Measurements from ENCODE around the gene ZBTB48.

Gene ZBTB48

DNA sequence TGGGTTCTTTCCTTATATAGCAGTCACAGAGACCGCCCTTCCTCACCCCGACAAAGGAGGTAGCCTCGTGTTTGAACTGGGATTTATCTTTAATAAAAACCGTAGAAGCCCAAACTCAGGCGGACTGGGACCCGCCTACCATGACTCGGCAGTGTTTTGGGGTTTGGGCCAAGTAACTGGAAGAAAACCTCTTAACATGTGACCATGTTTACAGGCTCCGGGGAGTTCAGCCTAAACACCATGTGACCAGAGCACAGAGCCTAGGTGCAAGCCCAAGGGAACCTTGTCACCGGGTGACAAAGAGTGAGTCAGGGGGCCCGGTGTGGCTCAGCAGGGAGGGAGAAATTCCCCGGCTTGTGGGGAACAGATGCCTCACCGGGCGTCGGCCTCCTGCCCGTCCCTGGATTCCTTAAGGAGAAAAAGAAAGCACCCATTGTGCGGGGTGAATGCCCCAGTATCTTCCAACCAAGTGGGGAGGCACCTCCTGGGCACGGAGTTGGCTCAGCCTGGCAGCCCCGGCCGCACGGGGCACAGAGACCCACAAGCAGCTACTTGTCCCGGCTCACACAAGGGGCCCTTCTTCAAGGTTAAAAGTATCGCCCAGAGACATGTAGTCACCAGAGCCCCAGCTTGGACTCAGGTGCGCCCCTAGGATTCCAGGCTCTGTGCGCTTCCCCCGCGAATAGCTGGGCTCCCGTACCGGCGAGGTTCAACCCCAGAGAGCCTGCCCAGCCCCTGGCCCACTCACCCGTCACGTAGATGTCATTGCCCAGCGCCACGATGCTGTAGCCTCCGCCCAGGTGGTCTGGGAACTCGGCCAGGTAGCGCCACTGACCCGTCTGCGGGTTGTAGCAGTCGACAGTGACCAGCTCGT is 21.5 kb downstream of the ZBTB48 start:
- peak; percentile 98 for DNase-seq
- TF ChIP-seq GATA1 (IDR thresholded peaks at IDR 0.05; ENCODE audit: low read depth, low read length) (no peak), POLR2A (IDR thresholded peaks at IDR 0.05; ENCODE audit: low read length) (peak; percentile 91)

DNA sequence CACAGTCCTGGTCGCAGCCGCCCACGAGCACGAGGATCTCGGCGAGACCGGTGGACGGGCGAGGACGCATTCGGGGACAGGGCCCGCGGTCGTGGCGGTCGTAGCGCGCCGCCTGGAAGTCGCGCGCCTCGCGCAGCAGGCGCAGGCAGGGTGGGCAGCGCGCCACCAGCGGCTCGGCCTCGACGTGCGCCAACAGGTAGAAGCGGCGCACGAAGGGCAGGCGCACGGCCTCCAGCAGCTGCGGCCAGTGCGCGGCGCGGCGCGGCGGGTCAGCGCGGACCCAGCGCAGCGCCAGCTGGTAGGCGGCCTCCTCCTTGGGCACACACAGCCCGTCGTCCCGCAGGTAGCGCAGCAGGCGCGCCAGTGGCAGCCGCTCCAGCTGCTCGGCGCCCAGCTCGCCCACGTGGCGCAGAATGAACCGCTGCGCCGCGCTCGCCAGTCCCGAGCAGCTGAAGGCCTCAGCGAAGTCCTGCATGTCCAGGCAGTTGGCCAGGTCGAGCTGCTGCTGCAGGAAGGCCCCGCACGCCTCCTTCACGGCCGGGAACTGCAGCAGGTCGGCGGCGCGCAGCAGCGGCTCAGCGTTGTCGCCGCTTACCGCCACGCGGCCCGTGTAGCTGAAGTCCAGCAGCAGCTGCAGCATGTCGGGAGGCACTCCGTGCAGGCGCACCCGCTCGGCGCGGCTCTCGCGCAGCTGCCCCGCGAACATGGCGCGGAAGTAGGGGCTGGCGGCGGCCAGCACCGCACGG is 22.3 kb downstream of the ZBTB48 start:
- TF ChIP-seq POLR2A (IDR thresholded peaks at IDR 0.05; ENCODE audit: low read length) (no peak), GATA1 (IDR thresholded peaks at IDR 0.05; ENCODE audit: low read depth, low read length) (no peak)
- DNase-seq: peak; percentile 82 to 87

DNA sequence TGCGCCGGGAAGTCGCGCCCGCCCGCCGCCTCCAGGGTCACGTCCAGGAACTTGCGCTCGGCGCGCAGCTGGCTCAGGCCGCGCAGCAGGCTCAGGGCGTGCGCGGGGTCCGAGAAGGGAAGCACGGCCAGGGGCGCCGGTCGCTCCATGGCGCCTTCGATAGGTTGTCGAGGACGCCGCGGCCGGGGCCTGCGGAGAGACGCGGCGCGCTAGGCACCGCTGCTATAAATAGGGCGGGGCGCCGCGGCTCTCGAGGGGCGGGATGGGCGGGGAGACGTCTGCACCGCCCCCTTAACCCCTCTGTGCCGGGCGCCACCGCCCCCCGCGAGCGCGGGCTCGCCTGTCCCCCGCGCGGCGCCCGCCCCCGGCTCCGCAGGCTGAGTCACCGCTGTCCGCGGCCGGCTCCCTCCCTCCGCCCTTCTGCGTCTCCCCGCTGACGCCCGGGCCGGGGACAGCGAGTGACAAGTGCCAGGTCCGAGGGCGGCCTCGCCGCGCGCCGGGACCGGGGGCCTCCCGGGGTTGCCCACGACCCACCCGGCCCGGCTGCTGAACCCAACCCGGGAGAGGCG is 23.0 kb downstream of the ZBTB48 start, which contains the start of gene KLHL21:
KLHL21 (minus strand) TSS at position 201 of the 569 bp plus-strand sequence; CDS start at position 149, 52 bp downstream.
- TF ChIP-seq POLR2A (IDR thresholded peaks at IDR 0.05; ENCODE audit: low read length): peak; percentile 90
- TF ChIP-seq GATA1 (IDR thresholded peaks at IDR 0.05; ENCODE audit: low read depth, low read length): no peak
- peak; percentile 94 to 98 for DNase-seq

DNA sequence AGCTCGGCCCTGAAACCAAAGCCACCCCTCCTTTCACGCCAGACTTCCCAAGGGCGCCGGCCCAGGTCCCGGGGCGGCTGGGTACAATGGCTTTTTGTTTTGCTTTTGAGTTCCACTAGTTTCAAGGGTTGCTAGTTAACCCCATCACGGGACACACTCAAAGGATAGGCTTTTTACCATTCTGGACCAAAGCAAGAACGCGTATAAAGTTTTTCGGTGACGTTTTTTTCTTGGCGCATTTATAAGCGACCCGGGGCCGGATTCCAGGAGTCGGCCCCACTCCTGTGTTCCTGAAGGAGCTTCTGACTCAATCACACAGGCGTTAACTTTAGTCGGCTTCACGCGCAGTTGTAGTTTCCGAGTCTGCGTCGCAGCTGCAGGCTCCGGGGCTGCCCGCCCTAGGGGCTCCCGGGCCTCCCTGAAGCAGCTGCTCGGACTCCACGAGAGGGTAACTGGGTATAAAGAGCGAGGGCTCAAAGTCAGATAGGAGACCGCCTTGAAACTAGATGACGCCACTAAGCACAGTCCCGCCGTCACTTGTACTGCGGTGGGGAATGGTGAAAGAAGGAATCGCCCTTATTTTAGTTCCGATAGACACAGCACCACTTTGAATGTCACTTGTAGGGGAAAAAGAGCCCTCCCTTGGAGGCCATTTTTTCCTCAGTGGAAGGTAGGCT is 23.6 kb downstream of the ZBTB48 start:
- peak; percentile 87 to 89 for DNase-seq
- no peak for TF ChIP-seq GATA1 (IDR thresholded peaks at IDR 0.05; ENCODE audit: low read depth, low read length)
- TF ChIP-seq POLR2A (IDR thresholded peaks at IDR 0.05; ENCODE audit: low read length): peak; percentile 65

DNA sequence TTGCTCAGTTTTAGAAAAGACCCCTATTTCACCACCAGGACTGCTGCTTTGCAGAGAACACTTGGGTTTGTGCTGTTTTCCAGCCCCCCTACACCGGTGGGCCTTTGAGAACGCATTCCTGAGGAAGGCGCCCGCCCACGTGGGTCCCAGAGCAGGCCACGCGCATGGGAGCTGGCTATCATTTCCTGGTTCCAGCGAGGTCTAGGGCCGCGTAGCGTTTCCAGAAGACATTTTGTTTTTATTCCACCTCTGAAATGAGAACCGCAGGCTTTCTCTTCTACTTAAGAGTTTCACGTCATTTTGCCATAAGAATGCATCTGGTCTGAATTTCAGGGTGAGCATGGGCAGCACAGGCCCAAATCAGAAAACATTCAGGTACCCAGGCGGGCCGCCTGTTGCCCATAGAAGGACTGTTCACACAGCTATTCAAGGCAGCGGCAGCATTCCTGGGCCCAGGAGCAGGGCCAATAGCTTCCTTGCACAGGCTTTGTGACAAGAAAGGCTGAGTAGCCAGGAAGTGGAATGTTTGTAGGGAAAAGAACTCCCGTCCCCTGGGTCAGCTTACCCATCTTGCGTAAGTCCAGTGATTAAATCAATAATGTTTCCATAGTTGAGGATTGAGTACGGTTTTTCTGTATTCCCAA is 24.2 kb downstream of the ZBTB48 start:
- TF ChIP-seq POLR2A (IDR thresholded peaks at IDR 0.05; ENCODE audit: low read length): no peak
- TF ChIP-seq GATA1 (IDR thresholded peaks at IDR 0.05; ENCODE audit: low read depth, low read length): no peak
- no peak for DNase-seq

DNA sequence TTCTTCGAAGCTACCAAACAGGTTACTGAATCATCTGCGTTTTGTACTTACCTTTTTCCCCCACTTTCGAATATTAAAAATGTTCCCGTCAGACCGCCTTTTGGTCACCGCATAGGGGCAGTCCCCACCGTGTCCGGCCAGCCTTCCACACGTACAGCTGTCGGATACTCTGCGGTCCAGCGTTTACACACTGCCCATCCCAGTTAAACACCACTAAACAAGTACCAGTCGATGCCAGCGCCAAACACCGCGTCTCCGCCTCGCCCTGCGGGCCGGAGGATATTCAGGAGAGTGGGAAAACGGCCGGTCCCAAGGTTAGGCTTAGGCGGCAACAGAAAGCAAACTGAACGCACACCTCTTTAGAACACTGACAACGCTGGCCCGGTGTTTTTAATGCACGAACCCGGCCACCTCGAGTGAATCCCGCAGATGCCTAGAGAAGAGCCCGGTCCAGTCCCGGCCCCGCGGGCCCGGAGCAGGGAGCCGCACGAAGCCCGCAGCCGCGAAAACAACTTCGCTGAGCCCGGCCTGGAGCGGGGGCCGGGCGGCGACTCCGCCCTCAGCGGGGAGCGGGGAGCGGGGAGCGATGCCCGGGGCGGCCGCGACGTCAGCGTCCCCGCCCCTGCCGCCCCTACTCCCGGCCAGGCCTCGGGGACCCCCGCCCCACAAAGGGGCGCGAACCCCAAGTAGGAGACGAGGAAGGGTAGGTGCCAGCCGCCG is 33.0 kb downstream of the ZBTB48 start:
- peak; percentile 57 for TF ChIP-seq POLR2A (IDR thresholded peaks at IDR 0.05; ENCODE audit: low read length)
- no peak for TF ChIP-seq GATA1 (IDR thresholded peaks at IDR 0.05; ENCODE audit: low read depth, low read length)
- peak in 1 of 2 experiments; percentile 67 for DNase-seq

DNA sequence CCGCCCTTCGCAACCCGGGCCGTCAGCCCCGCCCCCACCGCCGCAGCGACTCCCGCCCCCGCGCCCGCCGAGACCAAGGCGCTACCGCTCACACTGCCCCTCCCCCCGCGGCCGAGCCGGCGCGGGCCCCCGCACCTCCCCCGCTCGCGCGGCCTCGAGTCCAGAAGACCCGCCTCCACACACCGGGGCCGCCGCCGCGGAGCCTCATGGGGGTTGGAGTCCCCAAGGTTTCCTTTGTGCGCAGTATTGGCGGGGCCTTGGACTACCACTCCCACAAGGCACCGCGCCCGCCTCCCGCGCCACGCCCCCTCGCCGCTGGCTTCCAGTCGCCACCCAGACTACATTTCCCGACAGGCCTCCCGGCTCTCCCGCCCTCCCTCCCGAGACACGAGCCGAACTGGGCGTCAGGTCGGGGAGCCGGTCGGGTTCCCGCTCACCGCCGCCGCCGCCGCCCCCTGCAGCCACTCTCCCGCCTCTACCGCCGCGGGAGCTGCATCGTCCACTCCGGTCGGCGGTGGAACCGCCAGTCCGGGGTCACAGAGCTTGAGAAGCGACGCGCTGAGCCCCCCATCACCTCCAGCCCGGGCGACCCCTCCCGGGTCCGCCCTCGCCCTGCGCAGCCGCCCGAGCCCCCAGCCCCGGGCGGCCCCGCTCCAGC is 33.7 kb downstream of the ZBTB48 start, which contains the start of gene PHF13:
PHF13 (plus strand) TSS at position 371 of the 658 bp plus-strand sequence. CDS start 336 bp downstream, outside the sequence.
- TF ChIP-seq POLR2A (IDR thresholded peaks at IDR 0.05; ENCODE audit: low read length): no peak
- no peak for TF ChIP-seq GATA1 (IDR thresholded peaks at IDR 0.05; ENCODE audit: low read depth, low read length)
- peak; percentile 99 to 100 for DNase-seq

DNA sequence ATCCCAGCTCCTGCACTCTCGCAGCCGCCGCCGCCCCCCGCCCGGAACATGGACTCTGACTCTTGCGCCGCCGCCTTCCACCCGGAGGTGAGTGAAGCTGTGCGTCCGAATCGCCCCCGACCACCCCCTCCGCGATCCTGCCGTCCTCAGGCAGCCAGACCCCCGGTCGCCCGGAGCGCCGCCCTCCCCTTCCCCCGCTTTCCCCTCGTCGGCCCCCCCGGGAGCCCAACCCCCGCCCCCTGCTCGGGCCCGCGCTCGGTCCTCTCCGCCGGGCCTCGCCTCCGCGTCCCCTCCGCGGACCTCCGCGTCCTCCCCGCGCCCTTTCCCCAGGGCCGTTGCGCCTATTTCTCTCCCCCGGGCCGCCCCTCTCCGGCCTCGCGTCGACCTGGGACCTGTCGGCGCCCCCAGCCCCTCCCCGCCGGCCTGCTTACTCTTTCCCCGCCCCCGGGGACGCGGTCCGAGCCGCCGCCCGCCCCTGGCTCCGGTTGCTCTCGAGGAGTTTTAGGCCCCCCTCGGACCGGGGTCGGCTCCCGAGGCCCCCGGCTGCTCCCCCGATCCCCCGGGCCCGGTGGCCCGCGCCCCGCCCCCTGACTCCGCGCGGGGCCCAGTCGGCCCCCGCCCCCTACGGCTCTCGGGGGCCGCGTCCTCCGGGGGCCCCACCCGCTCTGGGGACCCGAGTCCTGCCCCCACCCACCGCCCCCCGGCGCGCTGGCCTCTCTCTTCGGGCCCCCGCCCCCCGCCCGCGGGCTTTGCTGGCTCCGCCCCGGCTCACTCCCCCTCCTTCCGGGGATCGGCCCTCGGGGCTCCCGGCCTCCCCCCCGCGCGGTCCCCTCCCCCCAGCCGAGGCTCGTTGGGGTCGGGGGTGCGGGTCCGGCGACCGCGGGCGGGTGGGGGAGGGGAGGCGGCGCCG is 34.5 kb downstream of the ZBTB48 start:
- TF ChIP-seq POLR2A (IDR thresholded peaks at IDR 0.05; ENCODE audit: low read length) (no peak), GATA1 (IDR thresholded peaks at IDR 0.05; ENCODE audit: low read depth, low read length) (no peak)
- peak; percentile 72 to 78 for DNase-seq

DNA sequence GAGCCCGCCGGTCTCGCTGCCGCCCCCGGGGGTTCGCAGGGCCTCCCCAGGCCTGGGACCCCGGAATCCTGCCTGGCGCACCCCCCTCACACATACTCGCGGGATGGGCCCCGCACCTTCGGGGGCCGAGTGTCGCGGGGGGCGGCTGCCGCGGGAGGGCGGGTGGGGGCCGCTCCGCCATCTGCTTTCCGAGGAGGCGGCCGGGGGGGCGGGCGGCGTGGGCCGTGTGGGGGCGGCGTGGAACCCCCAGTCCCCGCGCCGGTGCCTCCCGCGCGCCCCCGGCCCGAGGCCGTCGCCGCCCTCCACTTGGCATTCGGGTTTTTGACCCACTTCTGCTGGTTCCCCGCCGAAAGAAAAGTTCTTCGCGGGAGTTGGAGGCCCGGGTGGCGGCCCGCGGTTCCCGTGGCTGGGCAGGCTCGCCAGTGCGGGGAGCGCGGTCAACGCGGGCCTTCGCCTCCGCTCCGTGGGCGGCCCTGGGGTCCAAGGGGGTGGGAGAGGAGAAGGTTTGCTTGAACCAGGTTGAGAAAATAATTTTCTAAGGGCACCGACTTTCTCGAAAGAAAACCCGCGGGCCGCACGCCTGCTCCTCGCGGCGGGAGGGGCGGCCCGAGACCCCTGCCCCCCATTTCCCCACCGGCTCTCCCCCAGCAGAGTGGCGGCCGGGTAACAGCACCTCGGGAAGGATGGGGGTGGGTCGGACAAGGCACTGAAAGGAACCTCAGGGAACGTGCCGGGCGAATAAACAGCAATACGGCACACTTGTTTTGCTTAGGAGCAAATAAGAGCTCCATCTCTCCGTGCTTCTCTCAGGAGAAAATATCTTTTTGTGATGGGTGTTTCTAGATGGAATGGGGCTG is 35.4 kb downstream of the ZBTB48 start:
- no peak for DNase-seq
- TF ChIP-seq GATA1 (IDR thresholded peaks at IDR 0.05; ENCODE audit: low read depth, low read length): no peak

DNA sequence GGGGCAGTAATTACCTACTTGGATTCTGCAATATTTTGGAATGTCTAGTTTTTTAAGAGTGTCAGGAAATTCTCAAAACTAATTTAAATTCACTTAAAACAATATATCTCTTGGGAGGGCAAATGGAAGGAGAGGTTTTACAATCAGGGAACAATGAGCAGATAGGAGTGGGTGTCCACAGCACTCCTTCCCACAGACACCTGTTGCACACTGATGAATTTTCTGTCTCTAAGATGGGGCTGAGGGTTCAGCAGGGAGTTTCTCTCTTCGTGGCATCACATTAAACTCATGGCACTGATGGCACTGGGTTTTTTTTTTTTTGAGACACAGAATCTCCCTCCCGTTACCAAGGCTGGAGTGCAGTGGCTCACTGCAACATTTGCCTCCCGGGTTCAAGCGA is 39.3 kb downstream of the ZBTB48 start:
- TF ChIP-seq POLR2A (IDR thresholded peaks at IDR 0.05; ENCODE audit: low read length) (no peak), GATA1 (IDR thresholded peaks at IDR 0.05; ENCODE audit: low read depth, low read length) (no peak)
- no peak for DNase-seq
